ENCODE measurements around the gene GKAP1.
A peak's percentile ranks its signal among the peaks of the same experiment; 100 is the strongest.
"Not testable (repeated sequence)": the region's sequence is repeated elsewhere in the genome, so short reads cannot be mapped to it uniquely, and the experiment has no call there.

Gene GKAP1

DNA sequence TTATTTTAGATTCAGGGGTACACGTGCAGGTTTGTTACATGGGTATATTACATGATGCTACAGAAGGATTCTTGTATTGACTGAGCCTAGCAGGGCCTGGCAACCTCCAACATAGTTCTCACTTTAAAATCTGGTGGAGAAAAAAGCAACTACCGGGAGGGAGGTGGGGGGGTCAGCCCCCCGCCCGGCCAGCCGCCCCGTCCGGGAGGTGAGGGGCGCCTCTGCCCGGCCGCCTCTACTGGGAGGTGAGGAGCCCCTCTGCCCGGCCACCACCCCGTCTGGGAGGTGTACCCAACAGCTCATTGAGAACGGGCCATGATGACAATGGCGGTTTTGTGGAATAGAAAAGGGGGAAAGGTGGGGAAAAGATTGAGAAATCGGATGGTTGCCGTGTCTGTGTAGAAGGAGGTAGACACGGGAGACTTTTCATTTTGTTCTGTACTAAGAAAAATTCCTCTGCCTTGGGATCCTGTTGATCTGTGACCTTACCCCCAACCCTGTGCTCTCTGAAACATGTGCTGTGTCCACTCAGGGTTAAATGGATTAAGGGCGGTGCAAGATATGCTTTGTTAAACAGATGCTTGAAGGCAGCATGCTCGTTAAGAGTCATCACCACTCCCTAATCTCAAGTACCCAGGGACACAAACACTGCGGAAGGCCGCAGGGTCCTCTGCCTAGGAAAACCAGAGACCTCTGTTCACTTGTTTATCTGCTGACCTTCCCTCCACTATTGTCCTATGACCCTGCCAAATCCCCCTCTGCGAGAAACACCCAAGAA lies 88.8 kb downstream of the GKAP1 start:
- DNase-seq, result not testable (repeated sequence)

DNA sequence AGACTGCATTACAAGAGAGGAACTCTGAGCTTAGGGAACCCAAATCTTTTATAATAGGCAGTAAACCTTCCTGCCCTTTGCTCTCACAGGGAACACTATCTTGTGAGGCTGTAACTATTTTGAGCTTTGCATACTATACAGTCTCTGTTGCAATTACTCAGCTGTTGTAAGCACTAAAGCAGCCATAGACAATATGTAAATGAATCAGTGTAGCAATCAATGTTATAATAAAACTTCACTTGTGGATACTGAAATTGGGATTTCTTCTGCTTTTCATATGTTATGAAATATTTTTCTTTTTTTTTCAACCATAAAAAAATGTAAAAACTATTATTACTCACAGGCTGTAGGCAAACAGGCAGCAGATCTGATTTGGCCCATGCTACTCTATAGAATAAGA lies 93.1 kb downstream of the GKAP1 start:
- no peak for DNase-seq

DNA sequence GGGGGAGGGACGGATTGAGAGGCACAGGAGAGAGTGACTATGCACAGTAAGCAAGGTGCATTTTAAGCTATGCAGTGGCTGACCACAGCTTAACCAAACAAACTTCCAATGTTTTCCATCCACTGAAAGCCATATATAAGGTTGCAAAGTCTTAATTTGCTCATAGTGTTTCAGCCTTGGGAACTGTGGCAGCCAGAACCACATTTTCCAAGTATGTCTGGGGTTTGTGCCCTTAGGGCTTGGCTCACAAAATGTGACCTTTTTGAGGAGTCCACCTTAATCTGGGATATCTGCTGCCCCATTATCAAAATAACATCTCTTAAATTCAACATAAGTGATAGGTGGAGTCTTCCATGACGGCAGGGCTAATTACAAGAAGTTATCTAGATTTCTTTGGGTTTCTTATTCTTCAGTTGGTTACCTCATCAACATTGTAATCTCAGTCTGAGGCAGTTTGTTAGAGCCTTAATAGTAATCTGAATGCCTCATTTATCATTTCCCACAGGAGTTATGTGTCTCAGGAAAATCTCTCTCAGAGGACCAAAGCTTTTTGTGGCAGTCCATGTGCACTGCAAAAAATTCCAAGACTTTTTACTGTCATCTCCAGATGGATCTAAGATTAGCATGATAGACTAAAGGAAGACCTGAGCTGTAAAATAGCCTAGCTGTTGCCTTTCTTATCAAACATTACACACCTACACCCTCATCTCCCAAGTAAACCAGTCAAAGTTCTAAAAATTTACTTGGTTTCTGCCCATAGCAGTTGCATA lies 94.7 kb downstream of the GKAP1 start:
- no peak for DNase-seq

DNA sequence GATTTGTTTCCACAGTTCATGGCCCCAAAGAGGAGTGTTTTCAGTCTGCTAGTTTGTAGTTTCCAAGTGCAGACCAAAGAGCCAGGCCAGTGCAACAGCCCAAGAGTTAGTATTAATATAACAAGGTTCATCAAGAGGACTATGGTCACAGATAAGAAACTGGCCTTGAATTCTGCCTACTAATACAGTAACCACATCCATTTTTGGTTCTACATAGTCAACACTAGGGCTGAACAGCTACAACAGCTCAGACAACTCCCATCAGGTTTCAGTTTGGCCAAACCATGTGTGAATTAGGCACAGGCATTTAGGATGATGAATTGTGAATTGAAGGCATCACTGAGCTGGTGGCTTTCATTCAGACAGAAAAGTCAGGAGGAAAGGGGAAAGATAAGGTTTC lies 96.1 kb downstream of the GKAP1 start:
- DNase-seq, result no peak

DNA sequence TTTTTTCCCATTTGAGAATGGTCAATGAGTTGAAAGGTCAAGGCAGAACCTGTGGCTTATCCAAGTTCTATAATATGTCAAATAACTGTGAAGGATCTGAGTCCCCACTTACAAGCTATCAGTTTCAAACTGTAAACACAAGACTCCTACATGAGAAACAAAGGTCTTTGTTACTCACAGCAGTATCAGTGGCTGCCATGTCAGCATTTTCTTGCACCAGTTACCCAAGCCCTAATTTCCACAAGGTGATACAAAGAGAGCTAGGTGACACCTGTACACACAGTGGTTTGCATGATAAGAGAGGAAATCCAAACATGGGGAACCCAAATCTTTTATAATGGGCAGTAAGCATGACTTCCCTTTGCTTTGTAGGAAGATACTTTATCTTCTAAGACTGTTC lies 101.8 kb downstream of the GKAP1 start:
- DNase-seq, result no peak

DNA sequence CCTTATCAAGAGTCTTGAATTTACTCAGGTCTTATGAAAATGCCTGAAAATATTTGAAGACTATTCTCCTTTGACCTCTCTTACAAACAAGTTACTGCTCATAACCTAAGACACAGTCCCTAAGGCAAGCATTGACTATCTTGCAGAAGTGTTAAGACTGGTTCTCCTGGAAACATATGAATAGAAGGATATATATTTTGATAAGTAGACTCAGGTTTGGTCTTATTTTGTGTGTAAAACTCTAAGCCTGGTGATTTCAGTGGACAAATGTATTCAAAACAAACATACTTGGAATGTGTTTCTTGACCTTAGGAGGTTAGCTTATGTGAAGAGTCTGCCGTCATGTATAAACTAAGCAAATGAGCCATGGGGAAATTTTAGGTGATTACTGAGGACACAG lies 102.3 kb downstream of the GKAP1 start:
- DNase-seq, result no peak

DNA sequence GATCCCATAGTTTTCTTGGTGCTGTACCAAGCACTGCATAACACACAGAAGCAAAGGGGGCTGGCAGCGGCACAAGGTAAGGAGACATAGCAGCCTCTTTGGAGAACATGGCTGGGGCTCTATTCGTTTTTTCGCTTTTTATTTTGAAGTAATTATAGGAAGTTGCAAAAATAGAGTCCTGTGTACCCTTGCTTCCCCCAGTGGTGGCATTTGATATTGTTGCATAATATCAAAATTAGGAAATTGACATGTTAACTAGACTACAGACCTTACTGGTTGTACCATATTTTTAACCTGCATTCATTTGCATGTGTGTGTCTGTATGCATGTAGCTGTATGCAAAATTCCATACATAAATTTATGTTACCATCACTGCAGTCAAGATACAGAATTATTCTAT lies 103.2 kb downstream of the GKAP1 start:
- DNase-seq, result no peak

DNA sequence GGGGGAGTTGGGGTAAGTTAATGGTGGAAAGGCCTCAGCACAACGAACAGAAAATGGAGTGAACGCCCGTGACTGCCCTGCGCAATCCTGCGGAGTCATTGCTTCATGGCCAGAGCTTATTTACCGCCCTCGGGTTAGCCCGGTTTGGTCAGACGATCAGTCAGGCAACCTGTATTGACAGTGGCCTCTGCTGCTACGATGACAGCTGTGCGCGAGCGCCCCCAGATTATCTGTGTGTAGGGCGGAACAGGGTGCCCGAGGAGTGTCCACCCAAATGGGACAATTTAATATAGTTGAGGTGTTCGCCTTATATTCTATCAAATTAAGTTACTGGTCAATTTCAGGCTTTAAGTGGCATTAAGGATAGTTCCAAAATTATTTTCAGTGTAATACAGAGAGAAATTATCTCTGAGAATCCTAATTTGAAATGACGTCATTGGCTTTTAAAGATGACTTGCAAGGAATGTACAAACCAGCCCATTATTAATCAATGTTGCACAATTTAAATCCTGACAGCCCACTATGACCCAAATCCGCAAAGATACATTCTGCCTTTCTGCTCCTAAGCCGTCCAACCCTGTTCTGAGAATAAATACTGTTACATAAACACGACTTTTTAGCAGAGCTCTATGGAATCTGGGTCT lies 108.9 kb downstream of the GKAP1 start:
- peak; percentile 56 for DNase-seq

DNA sequence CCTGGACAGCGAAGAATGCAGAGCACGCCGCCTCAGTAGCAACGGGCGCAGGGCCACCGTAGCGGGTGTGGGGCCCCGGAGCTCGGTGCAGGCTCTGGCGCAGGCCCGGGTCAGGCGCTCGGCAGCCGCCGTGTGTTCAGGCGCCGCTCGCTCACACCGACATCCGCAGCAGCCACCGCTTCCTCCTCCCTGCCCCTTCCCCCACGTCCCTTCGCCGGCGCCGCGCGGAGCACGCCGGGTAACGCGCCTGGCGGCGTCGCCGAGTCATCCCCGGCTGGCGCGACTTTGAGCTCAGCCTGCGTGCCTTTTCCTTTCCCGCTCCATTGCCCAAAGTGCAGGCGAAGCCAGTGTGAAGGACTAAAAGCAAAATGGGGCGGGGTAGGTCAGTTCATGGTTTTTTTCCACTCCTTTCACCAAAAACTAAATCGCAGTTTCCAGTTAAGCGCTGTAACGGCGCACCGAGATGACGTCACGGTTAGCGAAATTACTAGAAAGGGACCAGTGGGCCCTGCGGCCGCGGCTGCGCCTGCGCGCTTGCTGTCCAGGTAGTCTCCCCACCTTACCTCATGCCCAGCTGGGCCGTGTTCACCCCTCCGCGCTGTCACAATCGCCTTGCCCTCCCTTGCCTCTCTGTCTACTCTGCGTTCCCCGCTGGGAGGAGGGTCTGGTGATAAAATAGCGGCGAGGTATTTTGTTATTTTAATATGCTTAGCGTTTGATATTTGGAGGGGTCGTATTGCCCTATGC lies 109.6 kb downstream of the GKAP1 start, which contains the start of gene UBQLN1:
Gene UBQLN1, minus strand, starts transcription at position 191 of the 747 bp plus-strand sequence. CDS start 279 bp downstream, outside the sequence.
- peak; percentile 82 for DNase-seq

DNA sequence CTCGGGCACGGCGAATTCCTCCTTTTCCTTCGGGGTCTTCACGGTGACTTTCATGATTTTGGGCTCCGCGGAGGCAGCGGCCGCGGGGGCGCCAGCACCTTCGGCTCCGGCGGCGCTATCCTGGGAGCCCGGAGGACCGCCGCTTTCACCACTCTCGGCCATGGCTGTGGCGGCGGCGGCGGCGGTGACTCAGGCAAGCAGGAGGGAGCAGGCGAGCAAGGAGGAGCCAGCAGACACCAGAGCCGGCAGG lies 110.1 kb downstream of the GKAP1 start:
- no peak for DNase-seq

DNA sequence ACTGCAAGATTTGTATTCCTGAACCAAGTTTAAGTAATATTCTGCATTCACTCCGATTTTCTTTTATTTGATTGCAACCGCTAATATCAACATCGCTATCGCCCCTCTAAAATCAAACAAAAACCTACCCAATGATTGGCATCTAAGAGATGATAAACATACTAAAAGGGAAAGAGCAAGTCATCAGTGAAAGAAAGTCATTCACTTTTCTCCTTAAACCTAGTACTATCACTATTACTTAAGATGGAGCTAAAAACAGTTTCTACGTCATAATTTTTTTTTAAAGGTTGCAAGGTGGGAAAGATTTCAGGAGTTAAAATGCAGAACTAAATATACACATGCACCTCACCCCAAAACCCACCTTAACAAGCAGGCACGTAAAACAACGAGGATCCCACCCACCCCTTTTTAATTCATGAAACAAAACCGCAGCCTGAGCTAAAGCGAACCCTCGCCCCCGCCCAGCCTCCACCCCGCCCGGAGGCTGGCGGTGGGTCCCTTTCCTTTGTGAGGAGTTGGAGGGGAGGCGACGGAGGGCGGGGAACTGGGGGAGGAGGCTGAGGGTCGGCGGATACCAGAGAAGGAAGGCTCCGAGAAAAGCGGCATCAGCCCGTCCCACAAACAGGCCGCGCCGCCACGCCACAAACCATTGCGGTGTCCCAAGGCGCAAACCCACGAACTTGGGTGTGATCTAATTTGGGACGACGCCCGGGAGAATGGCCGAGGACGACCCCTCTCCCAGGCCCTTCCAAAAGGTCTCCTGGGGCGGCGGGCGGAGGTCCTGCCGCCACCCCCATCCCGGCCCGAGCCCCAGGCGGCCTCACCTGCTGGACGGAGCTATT lies 110.7 kb downstream of the GKAP1 start:
- DNase-seq, result no peak

DNA sequence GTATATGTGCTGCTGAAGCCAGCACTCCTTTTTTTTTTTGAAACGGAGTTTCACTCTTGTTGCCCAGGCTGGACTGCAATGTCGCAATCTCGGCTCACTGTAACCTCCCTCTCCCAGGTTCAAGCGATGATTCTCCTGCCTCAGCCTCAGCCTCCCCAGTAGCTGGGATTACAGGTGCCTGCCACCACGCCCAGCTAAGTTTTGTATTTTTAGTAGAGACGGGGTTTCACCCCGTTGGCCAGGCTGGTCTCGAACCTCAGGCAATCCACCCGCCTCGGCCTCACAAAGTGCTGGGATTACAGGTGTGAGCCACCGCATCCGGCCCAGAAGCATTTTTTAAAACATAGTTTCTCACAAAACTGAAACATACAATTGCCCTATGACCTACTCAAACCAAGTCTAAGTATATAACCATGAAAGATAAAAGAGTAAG lies 112.3 kb downstream of the GKAP1 start:
- DNase-seq, result not testable (repeated sequence)

DNA sequence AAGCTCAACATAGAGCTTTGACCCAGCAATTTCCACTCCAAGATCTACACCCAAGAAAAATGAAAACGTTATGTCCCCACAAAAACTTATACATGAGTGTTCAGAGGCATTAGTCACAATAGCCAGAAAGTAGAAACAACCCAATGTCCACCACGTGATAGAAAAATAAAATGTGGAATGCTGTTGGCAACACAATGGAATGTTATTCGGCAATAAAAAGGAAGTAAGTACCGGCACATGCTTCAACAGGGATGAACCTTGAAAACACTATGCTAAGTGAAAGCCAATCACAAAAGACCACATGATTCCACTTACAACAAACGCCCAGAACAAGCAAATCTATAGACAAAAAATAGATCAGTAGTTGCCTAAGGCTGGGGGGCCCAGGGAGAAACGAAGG lies 115.8 kb downstream of the GKAP1 start:
- no peak for DNase-seq

DNA sequence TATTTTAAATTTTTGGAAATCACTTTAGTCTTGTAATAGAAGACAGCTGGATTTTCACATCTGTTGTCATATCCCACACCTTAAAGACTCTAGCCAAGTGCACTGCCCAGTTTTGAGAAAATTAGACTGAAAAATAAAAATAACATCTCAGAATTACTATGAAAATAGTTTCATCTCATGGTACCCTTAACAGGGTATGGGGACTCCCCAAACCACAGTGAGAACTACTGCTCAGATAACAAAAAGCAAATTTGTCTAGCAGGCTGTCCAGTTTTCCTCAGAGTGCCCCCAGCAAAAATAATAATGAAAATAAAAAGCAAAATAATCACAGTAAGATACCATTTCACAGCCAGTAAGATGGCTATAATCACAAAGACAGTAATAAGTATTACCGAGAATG lies 116.3 kb downstream of the GKAP1 start:
- DNase-seq, result no peak

DNA sequence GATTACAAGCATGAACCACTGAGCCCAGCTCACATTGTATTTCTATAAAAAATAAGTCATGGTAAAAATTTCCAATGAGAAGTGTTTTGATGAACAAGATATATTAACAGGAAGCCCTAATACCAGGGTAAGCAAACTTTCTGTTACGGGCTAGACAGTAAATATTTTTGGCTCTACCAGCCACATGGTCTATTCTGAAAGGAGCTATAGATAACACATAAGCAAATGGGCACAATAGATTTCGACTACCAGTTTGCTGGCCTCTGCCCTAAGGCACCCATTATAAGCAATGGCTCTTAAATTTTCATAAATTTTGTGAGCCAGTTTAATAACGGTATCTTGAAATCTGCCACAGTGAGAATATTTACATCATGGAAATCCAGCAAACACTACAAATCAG lies 118.0 kb downstream of the GKAP1 start:
- DNase-seq, result no peak

DNA sequence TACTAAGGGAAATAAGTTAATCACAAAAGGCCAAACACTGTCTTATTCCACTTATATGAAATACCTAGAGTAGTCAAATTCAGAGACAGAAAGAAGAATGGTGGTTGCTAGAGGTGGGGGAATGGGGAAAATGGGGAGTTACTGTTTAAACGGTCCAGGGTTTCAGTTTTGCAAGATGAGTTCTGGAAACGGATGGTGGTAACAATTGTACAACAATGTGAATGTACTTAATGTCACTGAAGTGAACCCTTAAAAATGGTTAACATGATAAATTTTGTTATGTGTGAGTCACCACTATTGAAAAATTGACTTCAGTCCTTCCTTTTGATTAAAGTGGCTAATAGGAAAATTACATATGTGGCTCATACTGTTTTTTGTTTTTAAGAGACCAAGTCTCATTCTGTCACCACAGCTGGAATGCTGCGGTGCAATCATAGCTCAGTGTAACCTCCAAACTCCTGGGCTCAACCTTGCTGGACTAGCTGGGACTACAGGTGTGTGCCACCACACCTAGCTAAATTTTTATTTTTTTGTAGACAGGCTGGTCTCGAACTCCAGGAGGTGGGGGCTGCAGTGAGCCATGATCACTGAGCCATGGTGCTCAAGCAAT lies 118.5 kb downstream of the GKAP1 start:
- no peak for DNase-seq

DNA sequence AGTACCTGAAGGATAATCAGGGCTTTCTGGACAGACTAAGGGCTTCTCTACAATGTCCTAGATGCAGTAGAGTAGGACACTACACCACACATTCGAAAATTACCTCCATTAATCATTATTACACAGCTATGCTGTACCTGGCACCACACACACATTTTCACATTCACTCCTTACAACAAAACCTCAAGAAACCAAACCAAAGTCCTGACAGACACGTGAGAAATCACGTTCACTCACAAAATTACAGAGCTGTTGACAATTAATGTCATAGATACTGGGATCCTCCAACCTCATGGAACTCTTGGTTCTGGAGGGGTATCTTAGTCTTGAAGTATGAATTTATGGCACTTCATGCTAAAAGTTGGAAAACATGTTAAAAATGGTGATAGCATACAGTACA lies 126.1 kb downstream of the GKAP1 start:
- DNase-seq, result no peak

All from NCI-H748 treated with DMSO at 0.1 percent for 48 hours (cell line).